ENCODE results near the gene RPS6KA4. TPM values are rescaled to one million over a fixed set of nuclear protein-coding genes. Genes with fewer than 3 reads are reported as not detected.

Gene RPS6KA4
- total RNA-seq, 1 donor from 2014 or later = 12.7 TPM

GRCh38 chr11:64366751-64367150, 7.8 kb downstream of the RPS6KA4 start:
- Histone ChIP-seq H3K27me3 (no peaks in the 10 kb centered on the region), H3K27ac (no peak overlapping the region), H4K20me1 (ENCODE audit: low read depth) (no peaks in the 10 kb centered on the region), H3K9me3 (ENCODE audit: low read depth) (no peaks in the 10 kb centered on the region), H3K4me3 (no peak overlapping the region), H3K9ac (no peak overlapping the region), H3K79me2 (ENCODE audit: low read depth) (no peaks in the 10 kb centered on the region), H3F3A (ENCODE audit: low read depth) (peaks cover under 1% of the 10 kb centered on the region), H3K36me3 (no peaks in the 10 kb centered on the region), H3K4me1 (no peaks in the 10 kb centered on the region), H2AFZ (replicated peaks) (no peak overlapping the region), H3K4me2 (no peak overlapping the region)
- no peaks in the 10 kb centered on the region for H3K4me1 Mint-ChIP-seq
- H3K27ac Mint-ChIP-seq = no peak overlapping the region
- no peak for DNase-seq (ENCODE audit: low spot score)
- H3K27me3 Mint-ChIP-seq (ENCODE audit: insufficient read depth, low read depth) = peaks cover 6% of the 10 kb centered on the region
- H3K36me3 Mint-ChIP-seq = peaks cover 24% of the 10 kb centered on the region
- no peaks in the 10 kb centered on the region for H3K9me3 Mint-ChIP-seq
- peak overlapping the region; percentile 42 for H3K4me3 Mint-ChIP-seq
- no peak for TF ChIP-seq EZH2 (IDR thresholded peaks at IDR 0.05)
- no peak for TF ChIP-seq EZH2phosphoT487 (IDR thresholded peaks at IDR 0.05)
- no peak for TF ChIP-seq CTCF (IDR thresholded peaks at IDR 0.05)

- Mint-ChIP-seq H3K27ac (no peak overlapping the region), H3K9me3 (no peaks in the 10 kb centered on the region), H3K4me1 (peaks cover 3% of the 10 kb centered on the region), H3K27me3 (ENCODE audit: insufficient read depth, low read depth) (peaks cover 6% of the 10 kb centered on the region), H3K4me3 (no peak overlapping the region), H3K36me3 (peaks cover 20% of the 10 kb centered on the region)
- Histone ChIP-seq H3K4me1 (no peaks in the 10 kb centered on the region), H3F3A (ENCODE audit: low read depth) (peaks cover 8% of the 10 kb centered on the region), H2AFZ (replicated peaks) (no peak overlapping the region), H4K20me1 (ENCODE audit: low read depth) (no peaks in the 10 kb centered on the region), H3K4me3 (no peak overlapping the region), H3K4me2 (no peak overlapping the region), H3K36me3 (no peaks in the 10 kb centered on the region), H3K27ac (no peak overlapping the region), H3K79me2 (ENCODE audit: low read depth) (no peaks in the 10 kb centered on the region), H3K27me3 (no peaks in the 10 kb centered on the region), H3K9me3 (ENCODE audit: low read depth) (no peaks in the 10 kb centered on the region), H3K9ac (no peak overlapping the region)
- no peak for DNase-seq (ENCODE audit: low spot score)
- TF ChIP-seq EZH2 (IDR thresholded peaks at IDR 0.05) (no peak), CTCF (IDR thresholded peaks at IDR 0.05) (no peak), EZH2phosphoT487 (IDR thresholded peaks at IDR 0.05) (no peak)
These were observed 9.1 kb downstream of the RPS6KA4 start for GRCh38 chr11:64367931-64368672.

- TF ChIP-seq EZH2 (IDR thresholded peaks at IDR 0.05) = no peak
- no peak for TF ChIP-seq CTCF (IDR thresholded peaks at IDR 0.05)
- TF ChIP-seq EZH2phosphoT487 (IDR thresholded peaks at IDR 0.05) = no peak
- H3K9me3 Mint-ChIP-seq = no peaks in the 10 kb centered on the region
- H3K9ac ChIP-seq = no peak overlapping the region
- no peak overlapping the region for H2AFZ ChIP-seq (replicated peaks)
- H3K4me3 Mint-ChIP-seq = no peak overlapping the region
- H3K9me3 ChIP-seq (ENCODE audit: low read depth) = no peaks in the 10 kb centered on the region
- H3K4me1 ChIP-seq = no peaks in the 10 kb centered on the region
- H3K79me2 ChIP-seq (ENCODE audit: low read depth) = no peaks in the 10 kb centered on the region
- no peak overlapping the region for H3K27ac ChIP-seq
- H3K4me2 ChIP-seq = no peak overlapping the region
- no peaks in the 10 kb centered on the region for H3K27me3 ChIP-seq
- no peak overlapping the region for H3K27ac Mint-ChIP-seq
- no peaks in the 10 kb centered on the region for H4K20me1 ChIP-seq (ENCODE audit: low read depth)
- H3K4me3 ChIP-seq = no peak overlapping the region
- peaks cover 19% of the 10 kb centered on the region for H3K36me3 Mint-ChIP-seq
- H3F3A ChIP-seq (ENCODE audit: low read depth) = peaks cover 8% of the 10 kb centered on the region
- peaks cover 4% of the 10 kb centered on the region for H3K27me3 Mint-ChIP-seq (ENCODE audit: insufficient read depth, low read depth)
- DNase-seq (ENCODE audit: low spot score) = no peak
- peaks cover 5% of the 10 kb centered on the region for H3K4me1 Mint-ChIP-seq
- H3K36me3 ChIP-seq = no peaks in the 10 kb centered on the region
These were observed 9.7 kb downstream of the RPS6KA4 start for GRCh38 chr11:64368673-64369074.
